ENCODE measurements around the gene SEMA6A. TPM values are rescaled to one million over a fixed set of nuclear protein-coding genes. Genes with fewer than 3 reads are reported as not detected.

Gene SEMA6A
- total and polyA plus RNA-seq, 2 of the 13 experiments (the other 11 are each of a cell fraction or from before 2014, with no cell fraction given), result 5.1 to 6.5 TPM

DNA sequence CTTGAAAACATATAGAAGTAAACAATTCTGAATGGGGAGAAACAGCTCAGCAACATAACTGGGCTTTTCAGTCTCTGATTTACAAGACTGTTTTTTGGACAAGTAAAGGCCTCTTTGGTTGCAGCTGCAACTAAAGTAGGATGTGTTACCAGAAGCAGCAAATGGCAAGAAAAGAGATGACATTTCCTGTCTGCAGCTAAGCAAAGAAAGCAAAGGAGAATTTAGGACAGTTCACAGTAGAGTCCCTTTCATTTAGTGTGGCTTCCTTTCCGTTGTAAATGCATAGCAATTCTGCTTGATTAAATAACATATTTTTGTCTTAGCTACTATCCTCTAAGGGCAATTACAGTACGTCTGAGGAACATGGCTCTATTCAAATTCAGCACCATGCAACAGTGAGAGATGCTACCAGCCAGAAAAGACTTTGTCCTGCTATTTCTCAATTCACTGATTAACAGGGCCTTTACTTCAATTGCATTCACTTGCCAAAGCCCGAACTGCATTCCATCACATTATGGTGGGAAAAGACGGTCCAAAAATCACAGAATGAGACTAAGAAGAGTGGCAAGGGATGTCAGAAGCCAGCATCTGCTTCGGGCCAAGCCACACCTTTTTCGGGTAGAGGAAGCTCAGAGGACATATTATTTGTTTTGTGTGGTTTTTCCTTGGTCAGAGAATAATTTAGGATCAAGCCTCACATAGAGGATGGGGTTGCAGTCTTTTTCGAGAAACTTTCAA, 107.7 kb downstream of the SEMA6A start:
- DNase-seq (ENCODE audit: low spot score), result no peak
- intact Hi-C loops (cut with micrococcal nuclease; ENCODE audit: unreplicated experiment), result no loop called here
- Histone ChIP-seq H3K9ac (ENCODE audit: insufficient read depth, low read depth, low read length) (no peak overlapping the region), H3K27me3 (ENCODE audit: control insufficient read depth in 1 of 2, insufficient read depth in 2 of 2, low read length in 2 of 2) (no peaks in the 10 kb centered on the region), H2AFZ (ENCODE audit: low read length) (no peak overlapping the region), H3K79me2 (ENCODE audit: insufficient read depth, low read length) (no peaks in the 10 kb centered on the region), H3K4me3 (replicated peaks in 1 of 3; ENCODE audit: insufficient read depth in 1 of 3, low read depth in 2 of 3, low read length in 3 of 3) (no peak overlapping the region), H3K4me2 (ENCODE audit: low read depth, low read length) (no peak overlapping the region), H3K36me3 (replicated peaks in 1 of 2; ENCODE audit: control insufficient read depth in 1 of 2, insufficient read depth in 2 of 2, low read length in 2 of 2) (0 out of 5 replicates have a peak, but pooled peaks cover 0 to 10% of the 10 kb centered on the region in 2 experiments), H4K20me1 (ENCODE audit: insufficient read depth, low read length) (no peaks in the 10 kb centered on the region), H3K27ac (ENCODE audit: extremely low read length, insufficient read depth, low read length) (no peak overlapping the region), H3K9me3 (ENCODE audit: low read length) (no peaks in the 10 kb centered on the region), H3K4me1 (ENCODE audit: insufficient read depth, low read length) (no peaks in the 10 kb centered on the region)
- ATAC-seq, result no peak
- in situ Hi-C loops (cut with HindIII; ENCODE audit: extremely low pct_ligation_motif_present, low pct_unique_long_range_greater_than_20kb), result no loop called here
- 96% methylated on average over 7 of the region's 7 CpGs for whole genome bisulfite sequencing (ENCODE audit: low lambda C conversion rate)
- no peak for FAIRE-seq
- ChIA-PET CTCF (ENCODE audit: low intra/inter-chr PET ratio, low total read pairs) (no interaction called here), POLR2A (no interaction called here)
- no TSS peak for BruUV-seq (replicated peaks)
- TF ChIP-seq ZNF143 (CRISPR knock-in tag; IDR thresholded peaks at IDR 0.05) (no peak), ZNF17 (CRISPR knock-in tag; IDR thresholded peaks at IDR 0.05) (no peak), ZKSCAN8 (CRISPR knock-in tag; IDR thresholded peaks at IDR 0.05; ENCODE audit: borderline replicate concordance) (no peak), ZNF788 (CRISPR knock-in tag; IDR thresholded peaks at IDR 0.05; ENCODE audit: borderline replicate concordance) (no peak), HOXA3 (CRISPR knock-in tag; IDR thresholded peaks at IDR 0.05) (no peak), ZNF337 (CRISPR knock-in tag; IDR thresholded peaks at IDR 0.05; ENCODE audit: borderline replicate concordance, low read depth) (no peak), ZNF713 (CRISPR knock-in tag; IDR thresholded peaks at IDR 0.05) (no peak), NR2F2 (IDR thresholded peaks at IDR 0.05; ENCODE audit: borderline replicate concordance, low read depth) (no peak), ZBTB10 (CRISPR knock-in tag; IDR thresholded peaks at IDR 0.05; ENCODE audit: borderline replicate concordance) (no peak), ADNP (CRISPR knock-in tag; IDR thresholded peaks at IDR 0.05) (no peak), TBP (CRISPR knock-in tag; IDR thresholded peaks at IDR 0.05) (no peak), FOXJ3 (CRISPR knock-in tag; IDR thresholded peaks at IDR 0.05; ENCODE audit: borderline replicate concordance) (no peak), SKI (IDR thresholded peaks at IDR 0.05; ENCODE audit: partially characterized antibody) (no peak), TRAFD1 (CRISPR knock-in tag; IDR thresholded peaks at IDR 0.05; ENCODE audit: borderline replicate concordance) (no peak), ETS1 (CRISPR knock-in tag; IDR thresholded peaks at IDR 0.05) (no peak)
- TF ChIP-seq, protein P1, sequence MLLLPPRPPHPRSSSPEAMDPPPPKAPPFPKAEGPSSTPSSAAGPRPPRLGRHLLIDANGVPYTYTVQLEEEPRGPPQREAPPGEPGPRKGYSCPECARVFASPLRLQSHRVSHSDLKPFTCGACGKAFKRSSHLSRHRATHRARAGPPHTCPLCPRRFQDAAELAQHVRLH (CRISPR knock-in tag; IDR thresholded peaks at IDR 0.05; ENCODE audit: borderline replicate concordance, low read depth), result no peak
- TF ChIP-seq, protein P2, sequence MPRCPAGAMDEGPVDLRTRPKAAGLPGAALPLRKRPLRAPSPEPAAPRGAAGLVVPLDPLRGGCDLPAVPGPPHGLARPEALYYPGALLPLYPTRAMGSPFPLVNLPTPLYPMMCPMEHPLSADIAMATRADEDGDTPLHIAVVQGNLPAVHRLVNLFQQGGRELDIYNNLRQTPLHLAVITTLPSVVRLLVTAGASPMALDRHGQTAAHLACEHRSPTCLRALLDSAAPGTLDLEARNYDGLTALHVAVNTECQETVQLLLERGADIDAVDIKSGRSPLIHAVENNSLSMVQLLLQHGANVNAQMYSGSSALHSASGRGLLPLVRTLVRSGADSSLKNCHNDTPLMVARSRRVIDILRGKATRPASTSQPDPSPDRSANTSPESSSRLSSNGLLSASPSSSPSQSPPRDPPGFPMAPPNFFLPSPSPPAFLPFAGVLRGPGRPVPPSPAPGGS (CRISPR knock-in tag; IDR thresholded peaks at IDR 0.05), result no peak

Data from HepG2 (cell line).